Common myeloid progenitor, CD34-positive (primary cell): ENCODE measurements around the gene MAFF.

Experiments
- CTCF ChIA-PET: fragments of 350-600 bp; sonication (Branson Sonifier 250); formaldehyde crosslinking; loops from one replicate; lab custom pipeline; 2021; ENCODE audit warnings: antibody characterized with exemption; lab: Charles Lee
- POLR2A ChIA-PET: fragments of 350-600 bp; sonication (Branson Sonifier 250); formaldehyde crosslinking; loops from one replicate; lab custom pipeline; 2021; ENCODE audit warnings: antibody characterized with exemption; lab: Charles Lee
- DNase-seq, 3 donors: peaks; one replicate each; pipeline versions ENCODE4 v3.0.0 to v3.0.0-alpha.2; 2013
- H3K27ac ChIP-seq, 2 experiments: 1 replicate in 1 of 2; 2 replicates in 1 of 2; pipeline ENCODE4 v1.7.0; 2013; ENCODE audit warnings: inconsistent platforms in 2 of 2, low read length in 2 of 2, mild to moderate bottlenecking in 2 of 2, low read depth in 1 of 2, moderate library complexity in 1 of 2; ENCODE audit not compliant: severe bottlenecking in 2 of 2, insufficient read depth in 1 of 2, poor library complexity in 1 of 2
- H3K27me3 ChIP-seq, 5 experiments: replicated peaks in 2 of 5; 1 replicate in 3 of 5; 2 replicates in 2 of 5; pipeline versions ENCODE4 v1.6.1 to v1.7.0; 2013; ENCODE audit warnings: low read length in 4 of 5, mild to moderate bottlenecking in 2 of 5, moderate library complexity in 2 of 5, inconsistent platforms in 1 of 5; ENCODE audit not compliant: insufficient read depth in 5 of 5, control insufficient read depth in 4 of 5
- H3K36me3 ChIP-seq, 4 experiments: 1 replicate in 2 of 4; 2 replicates in 2 of 4; pipeline versions ENCODE4 v1.6.1 to v1.7.0; 2013; ENCODE audit warnings: low read length in 3 of 4, control low read depth in 1 of 4, mild to moderate bottlenecking in 1 of 4; ENCODE audit not compliant: control insufficient read depth in 4 of 4, insufficient read depth in 4 of 4
- H3K4me1 ChIP-seq, 4 experiments: 1 replicate in 3 of 4; 2 replicates in 1 of 4; pipeline versions ENCODE4 v1.6.1 to v1.7.1; 2013; ENCODE audit warnings: low read length in 3 of 4, mild to moderate bottlenecking in 3 of 4, control low read depth in 1 of 4, inconsistent platforms in 1 of 4, moderate library complexity in 1 of 4; ENCODE audit not compliant: control insufficient read depth in 4 of 4, insufficient read depth in 4 of 4; ENCODE audit errors: control extremely low read depth in 1 of 4
- H3K4me3 ChIP-seq, 7 experiments: 1 replicate in 4 of 7; 2 replicates in 3 of 7; pipeline versions ENCODE4 v1.5.1 to v1.7.0; 2013; ENCODE audit warnings: mild to moderate bottlenecking in 7 of 7, low read length in 6 of 7, moderate library complexity in 6 of 7, inconsistent platforms in 2 of 7, low read depth in 2 of 7, control low read depth in 1 of 7; ENCODE audit not compliant: insufficient read depth in 4 of 7, control insufficient read depth in 1 of 7; ENCODE audit errors: extremely low read depth in 1 of 7
- H3K9me3 ChIP-seq, 5 experiments: 1 replicate in 4 of 5; 2 replicates in 1 of 5; pipeline versions ENCODE4 v1.6.1 to v1.7.1; 2013; ENCODE audit warnings: low read length in 4 of 5, mild to moderate bottlenecking in 2 of 5, inconsistent platforms in 1 of 5, low read depth in 1 of 5, moderate library complexity in 1 of 5; ENCODE audit not compliant: control insufficient read depth in 4 of 5, insufficient read depth in 2 of 5; ENCODE audit errors: control extremely low read depth in 1 of 5
- WGBS: methylation state at CpG from one replicate; pipeline ENCODE4 v1.1.5; 2013; ENCODE audit not compliant: insufficient coverage; 5-methylcytosine and 5-hydroxymethylcytosine counted together

The MAFF gene

DNA sequence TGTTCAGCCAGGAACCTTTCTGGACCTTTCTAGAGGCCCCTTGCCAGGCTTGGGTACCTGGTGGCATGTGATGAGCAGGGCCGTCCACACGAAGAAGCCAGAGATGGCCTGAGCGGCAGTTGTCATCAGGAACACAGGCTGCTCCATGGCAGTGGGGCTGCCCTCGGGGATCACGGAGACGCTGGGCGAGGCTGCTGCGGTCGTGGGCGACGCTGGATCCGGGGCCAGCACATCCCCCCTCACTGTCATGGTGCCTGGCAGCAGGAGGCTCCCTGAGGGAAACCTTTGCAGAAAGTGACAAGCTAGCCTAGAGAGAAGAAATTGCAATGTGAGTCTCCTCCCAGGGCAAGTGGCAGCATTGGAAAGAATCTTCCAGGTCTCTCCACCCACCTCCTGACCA, 45.9 kb downstream of the MAFF start:
- 98% methylated on average over 12 of the region's 12 CpGs for WGBS
- H3K27me3 ChIP-seq: no peaks in the 10 kb centered on the region
- ChIA-PET CTCF (no interaction called here), POLR2A (no interaction called here)
- no peak overlapping the region for H3K4me3 ChIP-seq
- H3K27ac ChIP-seq: no peak overlapping the region
- peaks cover 2 to 36% (median 23%) of the 10 kb centered on the region in 4 experiments for H3K36me3 ChIP-seq
- H3K9me3 ChIP-seq: peaks cover 0 to 4% (median 0%) of the 10 kb centered on the region in 5 experiments
- peaks cover 0 to 2% (median 0%) of the 10 kb centered on the region in 4 experiments for H3K4me1 ChIP-seq
- DNase-seq: no peak

DNA sequence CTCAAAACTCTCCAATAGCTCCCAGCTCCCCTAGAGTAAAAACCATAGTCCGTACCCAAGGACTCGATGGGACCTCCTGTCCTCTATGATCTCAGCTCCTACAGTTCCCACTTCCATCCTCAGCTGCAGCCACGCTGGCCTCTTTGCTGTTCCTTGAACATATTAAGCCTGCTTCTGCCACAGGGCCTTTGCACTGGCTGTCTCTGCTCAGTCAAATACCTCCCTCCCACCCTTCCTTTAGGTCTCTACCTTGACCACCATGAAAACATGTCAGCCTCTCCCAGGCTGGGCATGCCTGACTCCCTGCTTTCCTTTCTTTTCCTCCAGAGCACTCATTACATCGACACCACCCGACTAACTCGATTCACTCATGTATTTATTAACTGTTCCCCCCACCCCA, 46.5 kb downstream of the MAFF start:
- H3K27ac ChIP-seq: no peak overlapping the region
- POLR2A ChIA-PET: no interaction called here
- peaks cover 0 to 4% (median 0%) of the 10 kb centered on the region in 5 experiments for H3K9me3 ChIP-seq
- WGBS: 100% methylated on average over 3 of the region's 6 CpGs
- CTCF ChIA-PET: no interaction called here
- DNase-seq: no peak
- H3K27me3 ChIP-seq: no peaks in the 10 kb centered on the region
- H3K36me3 ChIP-seq: peaks cover 2 to 34% (median 22%) of the 10 kb centered on the region in 4 experiments
- H3K4me3 ChIP-seq: no peak overlapping the region
- peaks cover 0 to 2% (median 0%) of the 10 kb centered on the region in 4 experiments for H3K4me1 ChIP-seq

DNA sequence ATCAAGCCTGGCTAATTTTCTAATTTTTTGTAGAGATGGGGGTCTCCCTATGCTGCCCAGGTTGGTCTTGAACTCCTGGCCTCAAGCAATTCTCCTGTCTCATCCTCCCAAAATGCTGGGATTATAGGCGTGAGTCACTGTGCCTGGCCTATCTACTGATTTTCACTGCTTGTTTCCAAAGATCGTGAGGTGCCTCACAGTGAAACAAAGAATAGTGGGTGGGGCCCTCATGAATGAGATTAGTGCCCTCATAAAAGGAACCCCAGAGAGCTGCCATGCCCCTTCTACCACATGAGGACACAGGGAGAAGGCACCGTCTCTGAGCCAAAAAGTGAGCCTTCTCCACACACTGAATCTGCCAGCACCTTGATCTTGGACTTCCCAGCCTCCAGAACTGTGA, 47.5 kb downstream of the MAFF start:
- WGBS: 100% methylated on average over 2 of the region's 3 CpGs
- Histone ChIP-seq H3K27me3 (no peaks in the 10 kb centered on the region), H3K9me3 (peaks cover 0 to 4% (median 0%) of the 10 kb centered on the region in 5 experiments), H3K4me1 (peaks cover 0 to 2% (median 0%) of the 10 kb centered on the region in 4 experiments), H3K27ac (no peak overlapping the region), H3K36me3 (peaks cover 2 to 29% (median 16%) of the 10 kb centered on the region in 4 experiments), H3K4me3 (no peak overlapping the region)
- CTCF ChIA-PET: interaction anchor here (0.6 kb wide), 1 partner anchor 19 kb away, joined by 3 read pairs; no protein-coding TSS in a partner anchor
- no peak for DNase-seq
- POLR2A ChIA-PET: no interaction called here

DNA sequence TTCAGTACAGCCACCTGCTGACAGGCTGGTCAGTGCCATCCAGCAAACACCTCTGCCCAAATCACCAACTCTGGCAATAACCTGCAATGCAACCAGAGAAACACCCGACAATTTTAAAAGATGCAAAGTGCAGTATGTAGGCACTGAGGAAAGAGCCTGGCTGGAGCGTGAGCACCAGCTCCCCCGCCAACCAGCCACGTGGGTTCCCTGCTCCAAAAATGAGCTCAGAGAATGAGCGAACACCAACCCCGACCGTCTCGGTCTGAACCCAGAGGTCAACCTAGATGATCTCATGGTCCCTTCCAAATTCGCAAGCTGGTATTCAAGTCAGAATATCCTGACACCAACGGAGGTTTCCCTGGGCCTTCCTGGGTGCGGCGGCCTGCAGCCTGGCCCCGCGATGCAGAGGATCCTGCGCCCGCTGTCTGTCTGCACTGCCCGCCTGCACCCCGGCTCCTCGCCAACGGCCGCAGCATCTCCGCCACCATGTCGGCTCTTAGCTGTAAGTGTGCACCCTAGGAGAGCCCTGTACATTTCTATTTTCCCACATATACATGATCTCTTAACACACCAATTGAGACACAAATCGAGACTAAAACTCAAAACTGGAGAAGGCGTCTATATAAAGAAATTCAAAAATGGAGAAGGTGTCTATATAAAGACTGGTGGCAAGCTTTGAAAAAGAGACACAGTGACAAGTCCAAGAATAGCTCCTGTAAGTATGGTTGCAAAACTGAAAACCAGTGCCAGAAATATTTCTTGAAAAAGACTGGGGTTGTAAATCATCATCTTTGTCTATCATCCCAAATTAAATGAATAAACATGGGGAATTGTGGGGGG, 48.2 kb downstream of the MAFF start:
- 96% methylated on average over 22 of the region's 25 CpGs for WGBS
- POLR2A ChIA-PET: no interaction called here
- H3K36me3 ChIP-seq: peaks cover 2 to 25% (median 14%) of the 10 kb centered on the region in 4 experiments
- no peak overlapping the region for H3K4me3 ChIP-seq
- H3K9me3 ChIP-seq: peaks cover 0 to 4% (median 0%) of the 10 kb centered on the region in 5 experiments
- peaks cover 0 to 2% (median 0%) of the 10 kb centered on the region in 4 experiments for H3K4me1 ChIP-seq
- no peak for DNase-seq
- CTCF ChIA-PET: interaction anchor here (0.6 kb wide), 1 partner anchor 20 kb away, joined by 3 read pairs; no protein-coding TSS in a partner anchor
- no peaks in the 10 kb centered on the region for H3K27me3 ChIP-seq
- H3K27ac ChIP-seq: no peak overlapping the region

DNA sequence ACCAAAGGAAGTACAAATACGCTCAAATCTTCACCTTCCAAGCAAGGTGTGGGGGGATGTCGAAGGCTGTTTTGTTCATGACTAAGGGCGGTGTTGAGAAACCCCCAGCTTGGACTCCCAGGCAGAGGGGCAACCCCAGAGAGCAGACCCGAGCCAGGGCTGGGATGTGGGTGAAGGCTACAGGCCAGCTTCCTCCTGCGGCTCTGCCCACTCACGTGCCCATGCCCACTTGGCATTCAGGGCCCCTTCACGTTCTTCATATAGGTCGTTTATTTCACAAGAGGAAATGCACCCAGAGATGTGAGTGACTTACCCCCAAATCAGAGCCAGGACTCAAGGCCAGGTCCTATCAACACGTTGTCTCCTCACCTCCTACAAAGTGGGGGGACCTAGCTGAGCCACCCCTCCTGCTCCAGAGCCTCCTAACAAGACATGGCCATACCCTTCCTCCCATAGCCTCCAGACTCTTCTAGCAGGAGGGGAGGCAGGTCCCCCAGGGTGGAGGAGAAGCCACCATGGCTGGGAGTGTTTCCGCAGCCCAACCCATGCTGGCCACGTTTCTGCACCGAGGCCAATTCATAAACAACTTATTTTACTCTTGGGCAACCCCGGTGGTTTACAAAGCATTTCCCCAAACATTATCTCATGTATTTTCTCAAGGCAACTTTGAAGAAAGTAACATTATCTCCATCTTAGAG, 49.0 kb downstream of the MAFF start:
- CTCF ChIA-PET: interaction anchor here (0.8 kb wide), 1 partner anchor 21 kb away, joined by 3 read pairs; no protein-coding TSS in a partner anchor

DNA sequence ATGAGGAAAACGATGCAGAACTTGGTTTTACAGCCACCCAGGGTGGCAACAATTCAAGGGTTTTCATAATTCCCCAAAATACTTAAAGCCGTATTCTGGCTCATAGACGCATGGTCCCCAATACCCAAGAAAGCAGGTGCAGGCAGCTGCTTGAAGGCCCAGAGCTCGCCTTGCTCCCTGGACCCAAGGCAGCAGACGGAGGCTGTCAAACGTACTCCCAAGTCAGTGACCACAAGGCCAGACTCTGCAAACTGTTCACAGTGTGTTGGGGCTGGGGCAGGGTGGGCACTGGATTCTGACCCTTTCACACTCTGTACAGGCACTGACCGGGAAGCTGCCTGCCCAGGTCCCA, 49.5 kb downstream of the MAFF start:
- peaks cover 0 to 2% (median 0%) of the 10 kb centered on the region in 4 experiments for H3K4me1 ChIP-seq
- DNase-seq: no peak
- POLR2A ChIA-PET: no interaction called here
- CTCF ChIA-PET: interaction anchor here (0.8 kb wide), 1 partner anchor 21 kb away, joined by 3 read pairs; no protein-coding TSS in a partner anchor
- 98% methylated on average over 5 of the region's 7 CpGs for WGBS
- H3K27ac ChIP-seq: no peak overlapping the region
- no peak overlapping the region for H3K4me3 ChIP-seq
- H3K36me3 ChIP-seq: peaks cover under 1 to 17% (median 11%) of the 10 kb centered on the region in 4 experiments
- peaks cover 0 to 4% (median 0%) of the 10 kb centered on the region in 5 experiments for H3K9me3 ChIP-seq
- no peaks in the 10 kb centered on the region for H3K27me3 ChIP-seq

More for the DNA sequence above, 49.0 kb downstream of the MAFF start:
- Histone ChIP-seq H3K4me3 (no peak overlapping the region), H3K9me3 (peaks cover 0 to 4% (median 0%) of the 10 kb centered on the region in 5 experiments), H3K27me3 (no peaks in the 10 kb centered on the region), H3K27ac (no peak overlapping the region), H3K4me1 (peaks cover 0 to 2% (median 0%) of the 10 kb centered on the region in 4 experiments), H3K36me3 (peaks cover 2 to 22% (median 13%) of the 10 kb centered on the region in 4 experiments)
- no peak for DNase-seq
- POLR2A ChIA-PET: no interaction called here
- WGBS: 91% methylated on average over 10 of the region's 13 CpGs
